SU-DHL-6 (cell line): ENCODE measurements around the gene CMSS1.

Experiments used
- H2AFZ ChIP-seq: fragments of 200-600 bp; sonication (generic); 2 replicates; pipeline ENCODE4 v1.6.1; 2014; ENCODE audit warnings: low read depth, mild to moderate bottlenecking, moderate library complexity, mixed read lengths, antibody characterized with exemption, low read length; ENCODE audit not compliant: severe bottlenecking
- H3F3A ChIP-seq: fragments of 200-600 bp; shearing (Covaris generic); 2 replicates; pipeline ENCODE4 v1.6.0; 2016; ENCODE audit warnings: antibody characterized with exemption, mild to moderate bottlenecking; ENCODE audit not compliant: insufficient read depth
- H3K27ac ChIP-seq: fragments of 200-600 bp; sonication (generic); 2 replicates; pipeline ENCODE4 v1.5.1; 2016; ENCODE audit warnings: low read depth, mild to moderate bottlenecking, low read length, moderate library complexity, mixed read lengths
- H3K27me3 ChIP-seq: fragments of 200-600 bp; sonication (generic), shearing (Covaris generic); 2 replicates; pipeline ENCODE4 v1.6.0; 2014; ENCODE audit warnings: mild to moderate bottlenecking, low read length
- H3K36me3 ChIP-seq: fragments of 200-600 bp; sonication (generic); 2 replicates; pipeline ENCODE4 v1.6.1; 2014; ENCODE audit warnings: mild to moderate bottlenecking, low read length, mixed read lengths
- H3K4me2 ChIP-seq: fragments of 300-600, 200-600 bp; shearing (Covaris generic), sonication (generic); 2 replicates; pipeline ENCODE4 v1.6.0; 2014; ENCODE audit warnings: low read length, low read depth, mild to moderate bottlenecking; ENCODE audit not compliant: poor library complexity, severe bottlenecking
- H3K4me3 ChIP-seq: fragments of 200-600 bp; sonication (generic); 2 replicates; pipeline ENCODE4 v1.5.1; 2014; ENCODE audit warnings: antibody characterized with exemption, low read length, mild to moderate bottlenecking, mixed read lengths; ENCODE audit not compliant: insufficient read depth, poor library complexity, severe bottlenecking
- H3K79me2 ChIP-seq: fragments of 200-600 bp; sonication (generic); 2 replicates; pipeline ENCODE4 v1.6.1; 2014; ENCODE audit warnings: mild to moderate bottlenecking, low read length, moderate library complexity; ENCODE audit not compliant: insufficient read depth
- H3K9ac ChIP-seq: fragments of 200-600 bp; sonication (generic); 2 replicates; pipeline ENCODE4 v1.7.0; 2014; ENCODE audit warnings: mild to moderate bottlenecking, low read length
- H3K9me2 ChIP-seq: fragments of 200-600 bp; sonication (generic); replicated peaks from 2 replicates; pipeline ENCODE4 v1.6.1; 2014; ENCODE audit warnings: low read length; ENCODE audit not compliant: insufficient read depth
- H3K9me3 ChIP-seq: fragments of 200-600 bp; sonication (generic); 2 replicates; pipeline ENCODE4 v1.6.1; 2014; ENCODE audit warnings: low read length, mixed read lengths; ENCODE audit not compliant: insufficient read depth
- H4K20me1 ChIP-seq: fragments of 200-600 bp; sonication (generic); 2 replicates; pipeline ENCODE4 v1.6.1; 2014; ENCODE audit warnings: low read depth, mild to moderate bottlenecking, antibody characterized with exemption, low read length, moderate library complexity, mixed read lengths
- EZH2phosphoT487 ChIP-seq: fragments of 200-600 bp; sonication (generic), shearing (Covaris generic); conservative IDR thresholded peaks from 2 replicates; pipeline ENCODE4 v1.6.1; 2018; ENCODE audit warnings: mild to moderate bottlenecking, antibody characterized with exemption, low read length, moderate library complexity, mixed read lengths
- TF ChIP-seq, protein P1 (sequence below): fragments of 200-600 bp; sonication (generic); IDR thresholded peaks from one replicate; pipeline ENCODE4 v1.5.1; 2017; ENCODE audit warnings: antibody characterized with exemption, mild to moderate bottlenecking, low read length, moderate library complexity; ENCODE audit not compliant: insufficient read depth, poor library complexity, severe bottlenecking

CMSS1 gene

DNA sequence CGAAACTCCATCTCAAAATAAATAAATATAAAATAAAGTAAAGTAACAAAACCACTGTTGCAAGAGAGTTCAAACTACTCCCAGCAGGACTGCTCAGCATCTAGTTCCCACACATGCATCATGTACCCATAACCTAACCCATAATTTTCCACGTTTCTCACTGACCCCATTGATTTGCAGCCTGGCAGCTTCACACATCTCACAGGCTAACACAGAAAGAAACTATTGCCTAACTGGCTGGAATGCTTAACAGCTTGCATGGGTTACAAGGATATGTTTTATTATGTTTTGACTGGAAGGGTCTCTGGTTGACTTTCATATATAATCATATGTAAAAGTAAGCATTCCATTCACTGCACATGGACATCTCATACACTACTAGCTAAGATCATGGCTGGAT, 387.5 kb downstream of the CMSS1 start:
- Histone ChIP-seq H3K4me2 (no peak overlapping the region), H3K36me3 (no peaks in the 10 kb centered on the region), H4K20me1 (no peaks in the 10 kb centered on the region), H3F3A (no peaks in the 10 kb centered on the region), H3K27me3 (no peaks in the 10 kb centered on the region), H2AFZ (no peak overlapping the region), H3K27ac (no peak overlapping the region), H3K9ac (no peak overlapping the region), H3K79me2 (no peaks in the 10 kb centered on the region), H3K4me3 (no peak overlapping the region), H3K9me3 (no peaks in the 10 kb centered on the region), H3K9me2 (no peaks in the 10 kb centered on the region)
- TF ChIP-seq, protein P1, sequence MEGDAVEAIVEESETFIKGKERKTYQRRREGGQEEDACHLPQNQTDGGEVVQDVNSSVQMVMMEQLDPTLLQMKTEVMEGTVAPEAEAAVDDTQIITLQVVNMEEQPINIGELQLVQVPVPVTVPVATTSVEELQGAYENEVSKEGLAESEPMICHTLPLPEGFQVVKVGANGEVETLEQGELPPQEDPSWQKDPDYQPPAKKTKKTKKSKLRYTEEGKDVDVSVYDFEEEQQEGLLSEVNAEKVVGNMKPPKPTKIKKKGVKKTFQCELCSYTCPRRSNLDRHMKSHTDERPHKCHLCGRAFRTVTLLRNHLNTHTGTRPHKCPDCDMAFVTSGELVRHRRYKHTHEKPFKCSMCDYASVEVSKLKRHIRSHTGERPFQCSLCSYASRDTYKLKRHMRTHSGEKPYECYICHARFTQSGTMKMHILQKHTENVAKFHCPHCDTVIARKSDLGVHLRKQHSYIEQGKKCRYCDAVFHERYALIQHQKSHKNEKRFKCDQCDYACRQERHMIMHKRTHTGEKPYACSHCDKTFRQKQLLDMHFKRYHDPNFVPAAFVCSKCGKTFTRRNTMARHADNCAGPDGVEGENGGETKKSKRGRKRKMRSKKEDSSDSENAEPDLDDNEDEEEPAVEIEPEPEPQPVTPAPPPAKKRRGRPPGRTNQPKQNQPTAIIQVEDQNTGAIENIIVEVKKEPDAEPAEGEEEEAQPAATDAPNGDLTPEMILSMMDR = no peak
- TF ChIP-seq EZH2phosphoT487 = no peak

DNA sequence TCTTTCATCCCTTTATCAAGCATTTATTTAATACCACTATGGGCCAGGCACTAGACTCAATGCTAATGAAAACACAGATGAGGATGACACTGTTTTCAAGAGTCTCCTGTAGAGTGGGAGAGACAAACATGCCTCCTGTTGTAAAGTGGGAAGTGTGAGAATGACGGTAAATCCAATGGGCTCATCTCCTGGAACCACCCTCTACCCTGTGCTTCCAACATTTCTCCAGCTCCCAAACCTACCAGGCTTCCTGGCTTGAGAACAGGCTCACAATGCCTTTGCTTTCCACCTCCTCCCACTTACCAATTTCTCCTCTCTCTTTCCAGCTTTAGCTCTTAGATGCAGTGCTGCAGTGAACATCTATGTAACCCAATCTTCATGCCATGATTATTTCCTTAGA, 389.0 kb downstream of the CMSS1 start:
- Histone ChIP-seq H3K4me3 (no peak overlapping the region), H3K27ac (no peak overlapping the region), H3K9me2 (no peaks in the 10 kb centered on the region), H3K36me3 (no peaks in the 10 kb centered on the region), H3K9me3 (no peaks in the 10 kb centered on the region), H3K79me2 (no peaks in the 10 kb centered on the region), H2AFZ (no peak overlapping the region), H3K27me3 (no peaks in the 10 kb centered on the region), H4K20me1 (no peaks in the 10 kb centered on the region), H3K9ac (no peak overlapping the region), H3F3A (no peaks in the 10 kb centered on the region), H3K4me2 (no peak overlapping the region)
- TF ChIP-seq, protein P1 = no peak
- TF ChIP-seq EZH2phosphoT487 = no peak

DNA sequence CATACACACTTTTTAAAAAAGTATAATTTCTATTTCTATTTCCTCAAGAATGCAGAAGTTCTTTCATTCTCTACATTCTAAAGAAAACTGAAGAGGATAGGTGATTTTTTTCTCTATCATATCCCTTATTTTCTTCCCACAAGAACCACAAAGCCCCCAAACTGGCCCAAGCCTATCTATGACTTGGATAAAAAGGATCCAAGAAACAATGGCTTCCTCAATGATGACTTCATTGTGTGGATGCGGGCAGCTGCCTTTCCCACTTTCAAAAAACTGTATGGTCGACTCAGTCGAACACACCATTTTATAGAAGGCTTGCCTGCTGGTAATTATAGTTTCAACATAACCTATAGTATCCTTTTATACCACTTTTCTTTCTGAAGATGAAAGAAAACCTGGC, 390.2 kb downstream of the CMSS1 start:
- H3K4me2 ChIP-seq = no peak overlapping the region
- H3K27me3 ChIP-seq = no peaks in the 10 kb centered on the region
- no peaks in the 10 kb centered on the region for H3K36me3 ChIP-seq
- TF ChIP-seq, protein P1 = no peak
- TF ChIP-seq EZH2phosphoT487 = no peak
- H3K9ac ChIP-seq = no peak overlapping the region
- H3K9me3 ChIP-seq = no peaks in the 10 kb centered on the region
- no peak overlapping the region for H2AFZ ChIP-seq
- no peaks in the 10 kb centered on the region for H3K9me2 ChIP-seq
- no peaks in the 10 kb centered on the region for H4K20me1 ChIP-seq
- no peaks in the 10 kb centered on the region for H3K79me2 ChIP-seq
- no peaks in the 10 kb centered on the region for H3F3A ChIP-seq
- no peak overlapping the region for H3K4me3 ChIP-seq
- H3K27ac ChIP-seq = no peak overlapping the region
